Activated CD4-positive, CD25-positive, alpha-beta regulatory T cell treated with anti-CD3 and anti-CD28 coated beads, Interleukin-2, amount 50 U/mL, for 24 hours (primary cell): ENCODE results near the gene PTPRF.
"Not testable (repeated sequence)": the region's sequence is repeated elsewhere in the genome, so short reads cannot be mapped to it uniquely, and the experiment has no call there.

Source experiments
- ATAC-seq, 2 donors: fragments of 150-1000 bp; cut with Tn5 transposase; one replicate each; pipeline ENCODE4 v1.10.0; 2021; ENCODE audit warnings: mild to moderate bottlenecking in 1 of 2, moderate library complexity in 1 of 2

The PTPRF gene

GRCh38 chr1:43530483-43531106, at the start of gene PTPRF:
PTPRF (plus strand) TSS chr1:43530883; CDS start chr1:43545076, 14,193 bp downstream.
- ATAC-seq = no peak

- ATAC-seq = no peak
Observed at GRCh38 chr1:43481491-43481890, 49.2 kb upstream of the PTPRF start.

GRCh38 chr1:43482215-43482614, 48.5 kb upstream of the PTPRF start:
- no peak for ATAC-seq

GRCh38 chr1:43484367-43484766, 46.3 kb upstream of the PTPRF start:
- no peak for ATAC-seq

- ATAC-seq = no peak
Observed at GRCh38 chr1:43488165-43488564, 42.5 kb upstream of the PTPRF start.

- no peak for ATAC-seq
Observed at GRCh38 chr1:43491061-43491460, 39.6 kb upstream of the PTPRF start.

GRCh38 chr1:43492826-43493225, 37.9 kb upstream of the PTPRF start:
- ATAC-seq = no peak

- ATAC-seq = no peak
Observed at GRCh38 chr1:43493661-43494450, 36.8 kb upstream of the PTPRF start.

- ATAC-seq = no peak
Observed at GRCh38 chr1:43495204-43495603, 35.5 kb upstream of the PTPRF start.

- ATAC-seq = no peak
Observed at GRCh38 chr1:43499898-43500297, 30.8 kb upstream of the PTPRF start.

- ATAC-seq = not testable (repeated sequence)
Observed at GRCh38 chr1:43501806-43502205, 28.9 kb upstream of the PTPRF start.

GRCh38 chr1:43503534-43503933, 27.1 kb upstream of the PTPRF start:
- ATAC-seq = no peak

GRCh38 chr1:43505077-43505780, 25.5 kb upstream of the PTPRF start:
- ATAC-seq = no peak

- no peak for ATAC-seq
Observed at GRCh38 chr1:43506233-43506632, 24.4 kb upstream of the PTPRF start.

GRCh38 chr1:43507296-43508295, 23.1 kb upstream of the PTPRF start:
- ATAC-seq = no peak

- ATAC-seq = no peak
Observed at GRCh38 chr1:43509007-43509739, 21.5 kb upstream of the PTPRF start.

- peak in 1 of 2 donors; percentile 72 for ATAC-seq
Observed at GRCh38 chr1:43509740-43510375, 20.8 kb upstream of the PTPRF start.

- ATAC-seq = no peak
Observed at GRCh38 chr1:43510621-43511020, 20.1 kb upstream of the PTPRF start.

GRCh38 chr1:43511394-43511793, 19.3 kb upstream of the PTPRF start:
- no peak for ATAC-seq

GRCh38 chr1:43512133-43512532, 18.6 kb upstream of the PTPRF start:
- no peak for ATAC-seq

GRCh38 chr1:43512681-43513080, 18.0 kb upstream of the PTPRF start:
- no peak for ATAC-seq
